ENCODE measurements around the gene ZBTB18. TPM values are rescaled to one million over a fixed set of nuclear protein-coding genes. Genes with fewer than 3 reads are reported as not detected.

Gene ZBTB18
- total RNA-seq, 1 experiment from 2014 or later, result 15.2 TPM

DNA sequence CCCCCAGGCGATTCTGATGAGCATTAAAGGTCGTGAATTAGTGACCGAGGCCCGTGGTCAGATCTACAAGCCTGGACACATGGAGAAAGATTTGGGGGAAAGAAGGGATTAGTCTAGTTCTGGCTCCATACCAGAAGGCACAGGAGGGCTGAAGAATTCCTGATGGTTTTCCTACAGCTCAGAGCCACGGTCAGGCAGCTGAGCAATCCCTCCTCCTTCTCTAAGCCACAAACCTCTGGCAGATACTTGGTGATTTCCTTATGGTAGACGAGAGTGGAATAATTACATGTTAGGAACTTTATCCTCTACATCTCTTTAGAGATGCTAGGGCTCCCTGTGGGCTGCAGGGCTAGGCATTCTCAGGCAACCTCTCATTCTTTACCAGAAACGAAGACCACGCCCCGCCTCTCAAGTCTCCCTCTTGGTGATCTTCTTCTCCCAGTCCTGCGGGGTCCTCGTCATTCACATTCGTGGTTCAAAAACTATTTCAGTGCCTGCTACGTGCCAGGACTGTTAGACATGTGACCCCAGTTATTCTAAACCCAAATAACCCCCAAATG, 20.5 kb upstream of the ZBTB18 start:
- intact Hi-C loops (cut with micrococcal nuclease; ENCODE audit: unreplicated experiment), result no loop called here
- ChIA-PET CTCF (no interaction called here), POLR2A (ENCODE audit: low non-redundant PET) (no interaction called here)
- no peaks in the 10 kb centered on the region for H3K27me3 ChIP-seq (replicated peaks; ENCODE audit: insufficient read depth, low read depth, low read length, poor library complexity)
- no peaks in the 10 kb centered on the region for H3K9me3 ChIP-seq (ENCODE audit: low read depth, low read length, poor library complexity, severe bottlenecking)
- TF ChIP-seq CTCF (conservative IDR thresholded peaks at IDR 0.05; ENCODE audit: low read depth, low read length), result no peak
- TF ChIP-seq EZH2 (IDR thresholded peaks at IDR 0.05; ENCODE audit: borderline replicate concordance, low read depth, low read length, poor library complexity, severe bottlenecking), result no peak
- H3K4me3 ChIP-seq (ENCODE audit: low read depth, low read length, poor library complexity, severe bottlenecking), result no peak overlapping the region
- H3K27ac ChIP-seq (ENCODE audit: low read depth, low read length, poor library complexity, severe bottlenecking), result no peak overlapping the region
- no peaks in the 10 kb centered on the region for H3K4me1 ChIP-seq (ENCODE audit: insufficient read depth, low read length, poor library complexity, severe bottlenecking)
- DNase-seq (ENCODE audit: low spot score), result no peak
- no TSS peak for BruUV-seq (replicated peaks)
- no peaks in the 10 kb centered on the region for H3K36me3 ChIP-seq (ENCODE audit: insufficient read depth, low read length, poor library complexity, severe bottlenecking)

GRCh38 chr1:244035358-244035757, 15.7 kb upstream of the ZBTB18 start:
- H3K4me1 ChIP-seq (ENCODE audit: insufficient read depth, low read length, poor library complexity, severe bottlenecking), result no peaks in the 10 kb centered on the region
- intact Hi-C loops (cut with micrococcal nuclease; ENCODE audit: unreplicated experiment), result no loop called here
- TF ChIP-seq EZH2 (IDR thresholded peaks at IDR 0.05; ENCODE audit: borderline replicate concordance, low read depth, low read length, poor library complexity, severe bottlenecking) (no peak), CTCF (conservative IDR thresholded peaks at IDR 0.05; ENCODE audit: low read depth, low read length) (no peak)
- H3K27ac ChIP-seq (ENCODE audit: low read depth, low read length, poor library complexity, severe bottlenecking), result no peak overlapping the region
- no peak overlapping the region for H3K4me3 ChIP-seq (ENCODE audit: low read depth, low read length, poor library complexity, severe bottlenecking)
- no peaks in the 10 kb centered on the region for H3K36me3 ChIP-seq (ENCODE audit: insufficient read depth, low read length, poor library complexity, severe bottlenecking)
- BruUV-seq (replicated peaks), result no TSS peak
- CTCF ChIA-PET, result no interaction called here
- DNase-seq (ENCODE audit: low spot score), result no peak
- H3K9me3 ChIP-seq (ENCODE audit: low read depth, low read length, poor library complexity, severe bottlenecking), result no peaks in the 10 kb centered on the region
- H3K27me3 ChIP-seq (replicated peaks; ENCODE audit: insufficient read depth, low read depth, low read length, poor library complexity), result no peaks in the 10 kb centered on the region
- POLR2A ChIA-PET (ENCODE audit: low non-redundant PET), result no interaction called here

DNA sequence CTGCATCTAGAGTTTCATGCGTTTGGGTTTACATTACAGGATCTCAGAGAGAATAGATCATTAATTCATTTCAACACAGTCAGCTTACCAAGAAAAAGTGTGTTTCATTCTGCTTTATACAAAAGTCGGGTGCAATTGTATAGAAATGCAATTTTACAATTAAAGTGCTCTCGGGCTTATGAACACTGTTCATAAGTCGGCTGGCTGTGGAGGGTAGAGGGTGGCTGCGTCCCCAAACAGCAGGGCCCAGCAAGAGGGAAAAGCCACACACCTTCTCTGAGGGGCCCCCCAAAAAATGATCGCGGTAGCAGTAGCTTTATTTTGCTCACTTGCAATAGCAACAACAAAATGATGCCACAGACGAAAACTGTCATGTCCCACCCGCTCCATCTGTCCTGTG, 13.8 kb upstream of the ZBTB18 start:
- TF ChIP-seq EZH2 (IDR thresholded peaks at IDR 0.05; ENCODE audit: borderline replicate concordance, low read depth, low read length, poor library complexity, severe bottlenecking) (no peak), CTCF (conservative IDR thresholded peaks at IDR 0.05; ENCODE audit: low read depth, low read length) (no peak)
- BruUV-seq (replicated peaks), result no TSS peak
- intact Hi-C loops (cut with micrococcal nuclease; ENCODE audit: unreplicated experiment), result no loop called here
- Histone ChIP-seq H3K27ac (ENCODE audit: low read depth, low read length, poor library complexity, severe bottlenecking) (no peak overlapping the region), H3K36me3 (ENCODE audit: insufficient read depth, low read length, poor library complexity, severe bottlenecking) (no peaks in the 10 kb centered on the region), H3K4me3 (ENCODE audit: low read depth, low read length, poor library complexity, severe bottlenecking) (no peak overlapping the region), H3K4me1 (ENCODE audit: insufficient read depth, low read length, poor library complexity, severe bottlenecking) (no peaks in the 10 kb centered on the region), H3K27me3 (replicated peaks; ENCODE audit: insufficient read depth, low read depth, low read length, poor library complexity) (no peaks in the 10 kb centered on the region), H3K9me3 (ENCODE audit: low read depth, low read length, poor library complexity, severe bottlenecking) (no peaks in the 10 kb centered on the region)
- POLR2A ChIA-PET (ENCODE audit: low non-redundant PET), result no interaction called here
- no peak for DNase-seq (ENCODE audit: low spot score)
- CTCF ChIA-PET, result no interaction called here
